Measurements from ENCODE around the gene TBC1D3K.
"Not testable (repeated sequence)": the region's sequence is repeated elsewhere in the genome, so short reads cannot be mapped to it uniquely, and the experiment has no call there.

The TBC1D3K gene

DNA sequence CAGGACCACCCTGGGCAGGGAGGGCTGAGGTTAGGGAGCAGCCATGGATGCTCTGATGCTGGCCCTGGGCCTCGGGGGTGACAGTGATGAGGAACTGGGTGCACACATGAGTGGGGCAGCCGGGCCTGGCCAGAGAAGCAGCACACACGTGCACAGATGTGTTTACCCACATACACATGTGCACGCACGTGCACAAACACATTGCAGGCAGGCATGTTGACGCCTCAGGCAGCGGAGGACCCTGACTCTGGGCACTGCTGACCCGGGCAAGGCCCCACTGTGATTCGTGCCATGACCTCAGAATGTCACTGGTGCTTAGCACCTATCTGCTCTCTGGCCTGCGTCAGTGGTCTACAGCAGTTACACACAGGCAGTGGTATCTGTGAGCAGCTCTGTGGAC lies at the start of gene TBC1D3K:
Gene TBC1D3K, plus strand, starts transcription at position 301 of the 400 bp plus-strand sequence. CDS start 1,585 bp downstream, outside the sequence.
- DNase-seq (ENCODE audit: low read depth): not testable (repeated sequence)

DNA sequence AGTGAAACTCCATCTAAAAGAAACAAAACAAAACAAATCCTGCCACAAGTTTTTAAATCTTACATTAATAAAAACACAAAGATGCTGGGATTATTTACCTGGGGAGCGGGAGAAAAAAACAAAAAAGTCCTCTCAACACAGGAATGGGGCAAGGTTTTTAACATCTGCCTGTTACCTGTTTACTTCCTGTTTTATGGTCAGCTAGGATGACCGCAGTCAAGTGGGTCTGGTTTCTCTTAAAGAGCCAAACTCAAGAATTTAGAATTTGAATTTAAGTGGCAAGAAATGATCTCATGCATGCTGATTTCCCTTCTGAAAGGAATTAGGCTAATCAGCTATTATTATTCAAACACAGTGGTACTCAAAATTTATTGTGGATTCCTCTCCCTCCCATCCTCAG lies 39.7 kb upstream of the TBC1D3K start:
- no peak for DNase-seq (ENCODE audit: low read depth)

DNA sequence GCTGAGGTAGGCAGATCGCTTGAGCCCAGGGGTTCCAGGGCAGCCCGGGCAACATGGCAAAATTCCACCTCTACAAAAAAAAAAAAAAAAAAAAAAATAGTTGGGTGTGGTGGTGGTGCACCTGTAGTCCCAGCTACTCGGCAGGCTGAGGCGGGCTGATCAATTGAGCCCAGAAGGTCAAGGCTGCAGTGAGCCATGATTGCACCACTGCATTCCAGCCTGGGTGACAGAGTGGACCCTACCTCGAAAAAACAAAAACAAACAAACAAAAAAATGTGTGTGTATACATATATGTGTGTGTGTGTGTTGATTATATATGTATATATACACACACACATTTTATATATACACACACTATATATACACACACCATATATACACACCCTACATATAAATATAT lies 39.1 kb upstream of the TBC1D3K start:
- DNase-seq (ENCODE audit: low read depth): no peak

DNA sequence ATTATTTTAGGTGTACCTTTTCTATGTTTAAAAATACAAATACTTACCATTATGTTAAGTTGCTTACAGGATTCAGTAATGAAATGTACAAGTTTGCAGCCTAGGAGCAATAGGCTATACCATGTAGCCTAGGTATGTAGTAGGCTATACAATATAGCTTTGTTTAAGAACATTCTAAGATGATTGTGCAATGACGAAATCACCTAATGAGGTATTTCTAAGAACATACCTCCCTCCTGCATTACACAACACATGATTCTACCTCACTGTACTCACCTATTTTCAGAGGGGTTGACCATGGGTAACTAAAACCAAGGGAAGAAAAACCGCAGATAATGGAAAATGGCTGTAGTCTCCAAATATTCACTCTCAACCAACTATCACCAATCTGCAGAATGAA lies 35.3 kb upstream of the TBC1D3K start:
- no peak for DNase-seq (ENCODE audit: low read depth)

GRCh38 chr17:37896961-37897360 lies 27.3 kb upstream of the TBC1D3K start:
- not testable (repeated sequence) for DNase-seq (ENCODE audit: low read depth)
